AG08395 (cell line): ENCODE results near the gene XIRP2.

Source experiments
- DNase-seq: peaks from one replicate; pipeline ENCODE4 v3.0.0; 2012; ENCODE audit warnings: mixed read lengths, low spot score

XIRP2 gene

GRCh38 chr2:166888180-166888579 is at the start of gene XIRP2:
Gene XIRP2 (plus strand): TSS chr2:166888480. CDS start chr2:166903483, 15,003 bp downstream.
- no peak for DNase-seq

- DNase-seq: no peak
These were observed 47.1 kb upstream of the XIRP2 start for GRCh38 chr2:166841152-166841551.

GRCh38 chr2:166841679-166842078 is 46.6 kb upstream of the XIRP2 start:
- DNase-seq: no peak

GRCh38 chr2:166844111-166844510 is 44.2 kb upstream of the XIRP2 start:
- no peak for DNase-seq

GRCh38 chr2:166862468-166863132 is 25.7 kb upstream of the XIRP2 start:
- no peak for DNase-seq

- DNase-seq: no peak
These were observed 20.3 kb upstream of the XIRP2 start for GRCh38 chr2:166867874-166868514.

- no peak for DNase-seq
These were observed 17.9 kb upstream of the XIRP2 start for GRCh38 chr2:166870346-166870745.

- DNase-seq: no peak
These were observed 7.1 kb upstream of the XIRP2 start for GRCh38 chr2:166881177-166881576.

- no peak for DNase-seq
These were observed 5.4 kb upstream of the XIRP2 start for GRCh38 chr2:166882851-166883250.

- no peak for DNase-seq
These were observed 3.4 kb downstream of the XIRP2 start for GRCh38 chr2:166891727-166892126.

GRCh38 chr2:166892397-166892796 is 4.1 kb downstream of the XIRP2 start:
- no peak for DNase-seq

GRCh38 chr2:166895243-166895642 is 7.0 kb downstream of the XIRP2 start:
- no peak for DNase-seq

- no peak for DNase-seq
These were observed 9.4 kb downstream of the XIRP2 start for GRCh38 chr2:166897666-166898065.

- no peak for DNase-seq
These were observed 11.4 kb downstream of the XIRP2 start for GRCh38 chr2:166899676-166900075.

- DNase-seq: no peak
These were observed 12.4 kb downstream of the XIRP2 start for GRCh38 chr2:166900700-166901099.

GRCh38 chr2:166901336-166901735 is 13.1 kb downstream of the XIRP2 start:
- no peak for DNase-seq

- no peak for DNase-seq
These were observed 28.7 kb downstream of the XIRP2 start for GRCh38 chr2:166916987-166917386.

- no peak for DNase-seq
These were observed 29.1 kb downstream of the XIRP2 start for GRCh38 chr2:166917415-166917814.

GRCh38 chr2:166921261-166921896 is 33.1 kb downstream of the XIRP2 start:
- DNase-seq: no peak

GRCh38 chr2:166924967-166925366 is 36.7 kb downstream of the XIRP2 start:
- DNase-seq: no peak

GRCh38 chr2:166926657-166927056 is 38.4 kb downstream of the XIRP2 start:
- DNase-seq: no peak

GRCh38 chr2:166932032-166932431 is 43.8 kb downstream of the XIRP2 start:
- no peak for DNase-seq

- DNase-seq: no peak
These were observed 46.5 kb downstream of the XIRP2 start for GRCh38 chr2:166934817-166935216.
